ENCODE measurements around the gene GPHN. TPM values are rescaled to one million over a fixed set of nuclear protein-coding genes. Genes with fewer than 3 reads are reported as not detected.
A peak's percentile ranks its signal among the peaks of the same experiment; 100 is the strongest.

Gene GPHN
- total and polyA plus RNA-seq, 2 donors (not counting 3 experiments of a cell fraction or from before 2014, with no cell fraction given): 5.1 to 23.2 TPM

DNA sequence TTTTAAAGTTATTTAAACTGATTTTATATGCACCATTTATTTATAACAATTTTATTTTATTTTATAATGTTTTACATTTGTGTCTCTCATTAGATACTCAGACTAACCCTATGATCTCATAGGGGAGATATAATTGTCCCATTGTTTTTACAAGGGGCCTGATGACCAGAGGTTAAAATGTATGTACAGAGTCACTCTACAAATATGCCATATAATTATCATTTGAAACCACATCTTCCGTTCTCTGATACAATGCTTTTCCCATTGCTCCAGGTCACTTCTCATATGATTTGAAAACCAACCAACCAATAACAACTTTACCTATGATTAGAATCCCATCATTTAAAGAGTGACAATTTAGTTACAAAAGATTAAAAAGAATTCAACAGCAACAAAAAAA lies 137.8 kb downstream of the GPHN start:
- no TSS peak for BruUV-seq (replicated peaks)
- no peaks in the 10 kb centered on the region for H4K20me1 ChIP-seq (replicated peaks; ENCODE audit: control insufficient read depth, extremely low read depth, insufficient read depth, low read length)
- H3K9me1 ChIP-seq (replicated peaks; ENCODE audit: control insufficient read depth, extremely low read depth, insufficient read depth, low read length): no peaks in the 10 kb centered on the region
- no peaks in the 10 kb centered on the region for H3K36me3 ChIP-seq (ENCODE audit: control insufficient read depth in 2 of 2, extremely low read depth in 1 of 2, insufficient read depth in 2 of 2, low read length in 2 of 2)
- H3K4me3 ChIP-seq (replicated peaks in 1 of 3; ENCODE audit: insufficient read depth in 1 of 3, low read depth in 1 of 3, low read length in 3 of 3): no peak overlapping the region
- no peak overlapping the region for H2AFZ ChIP-seq (ENCODE audit: low read depth, low read length)
- peaks cover 31% of the 10 kb centered on the region for H3K4me1 ChIP-seq (ENCODE audit: control insufficient read depth, extremely low read depth, insufficient read depth, low read length)
- ChIA-PET CTCF (no interaction called here), POLR2A (no interaction called here)
- H3K9ac ChIP-seq (replicated peaks; ENCODE audit: extremely low read depth, insufficient read depth, low read length): no peak overlapping the region
- H3K27ac ChIP-seq (ENCODE audit: insufficient read depth, low read depth, low read length): no peak overlapping the region
- DNase-seq (ENCODE audit: low read depth, low spot score) (peak; percentile 62), FAIRE-seq (peak; percentile 76)
- TF ChIP-seq GATA2 (IDR thresholded peaks at IDR 0.05; ENCODE audit: insufficient read depth, insufficient read length, low read depth, low read length) (peak; percentile 44), POLR2AphosphoS5 (IDR thresholded peaks at IDR 0.05; ENCODE audit: insufficient read depth, low read depth, low read length) (no peak), FOS (IDR thresholded peaks at IDR 0.05; ENCODE audit: borderline replicate concordance, insufficient read depth, low read length) (peak; percentile 53), MAX (IDR thresholded peaks at IDR 0.05; ENCODE audit: insufficient read depth, insufficient read length) (no peak), MYC (IDR thresholded peaks at IDR 0.05; ENCODE audit: low read depth, low read length) (no peak), POLR2A (IDR thresholded peaks at IDR 0.05; ENCODE audit: low read depth, low read length) (no peak), JUN (IDR thresholded peaks at IDR 0.05; ENCODE audit: borderline replicate concordance, insufficient read depth, insufficient read length, low read depth) (peak; percentile 82), CTCF (IDR thresholded peaks at IDR 0.05; ENCODE audit: extremely low read depth in 1 of 2, insufficient read depth in 1 of 2, low read depth in 1 of 2, low read length in 2 of 2) (no peak)
- no peaks in the 10 kb centered on the region for H3K27me3 ChIP-seq (ENCODE audit: control insufficient read depth in 2 of 2, insufficient read depth in 2 of 2, low read length in 2 of 2)
- peak overlapping the region; percentile 43 for H3K4me2 ChIP-seq (ENCODE audit: insufficient read depth, low read length)
- H3K79me2 ChIP-seq (ENCODE audit: control insufficient read depth, insufficient read depth, low read length): no peaks in the 10 kb centered on the region
- intact Hi-C loops (cut with micrococcal nuclease): no loop called here
- dilution Hi-C loops (cut with MboI; ENCODE audit: extremely low pct_ligation_motif_present, low sequenced_read_pairs): no loop called here
- no peaks in the 10 kb centered on the region for H3K9me3 ChIP-seq (replicated peaks; ENCODE audit: control insufficient read depth, insufficient read depth, low read length)
